ENCODE results near the gene PAPLN.

PAPLN gene

DNA sequence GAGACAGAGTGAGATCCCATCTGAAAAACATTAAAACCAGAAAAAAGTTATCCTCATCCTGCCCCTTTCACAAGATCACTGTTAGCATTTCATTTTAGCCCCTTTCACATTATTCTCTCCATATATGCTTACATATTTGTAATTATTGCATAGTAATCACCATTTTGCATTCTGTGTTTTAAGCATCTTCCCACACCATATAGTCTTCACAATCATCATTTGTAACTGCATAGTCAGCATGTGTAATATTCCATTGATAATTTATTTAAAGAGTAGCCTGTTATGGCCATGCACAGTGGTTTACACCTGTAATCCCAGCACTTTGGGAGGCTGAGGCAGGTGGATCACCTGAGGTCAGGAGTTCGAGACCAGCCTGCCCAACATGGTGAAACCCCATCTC, 11.8 kb downstream of the PAPLN start:
- 0 out of 2 replicates have a peak, but pooled peaks cover 5% of the 10 kb centered on the region for H3K27me3 ChIP-seq (ENCODE audit: low read depth, low read length)
- peaks cover 29% of the 10 kb centered on the region for H3K4me1 ChIP-seq (ENCODE audit: low read length)
- peak overlapping the region; percentile 98; the same call in 1 of the 2 replicates for H3K4me2 ChIP-seq (ENCODE audit: low read length)
- H3K4me3 ChIP-seq (ENCODE audit: low read length) = no peak overlapping the region
- no peak overlapping the region for H2AFZ ChIP-seq (ENCODE audit: low read depth, low read length)
- no peaks in the 10 kb centered on the region for H3K36me3 ChIP-seq (replicated peaks; ENCODE audit: low read depth, low read length)
- no peaks in the 10 kb centered on the region for H4K20me1 ChIP-seq (ENCODE audit: insufficient read depth, low read length)
- H3K9ac ChIP-seq (ENCODE audit: low read length) = no peak overlapping the region
- no peak overlapping the region for H3K27ac ChIP-seq (ENCODE audit: low read length)
- no peaks in the 10 kb centered on the region for H3K79me2 ChIP-seq (ENCODE audit: low read length)
- TF ChIP-seq, protein P1, sequence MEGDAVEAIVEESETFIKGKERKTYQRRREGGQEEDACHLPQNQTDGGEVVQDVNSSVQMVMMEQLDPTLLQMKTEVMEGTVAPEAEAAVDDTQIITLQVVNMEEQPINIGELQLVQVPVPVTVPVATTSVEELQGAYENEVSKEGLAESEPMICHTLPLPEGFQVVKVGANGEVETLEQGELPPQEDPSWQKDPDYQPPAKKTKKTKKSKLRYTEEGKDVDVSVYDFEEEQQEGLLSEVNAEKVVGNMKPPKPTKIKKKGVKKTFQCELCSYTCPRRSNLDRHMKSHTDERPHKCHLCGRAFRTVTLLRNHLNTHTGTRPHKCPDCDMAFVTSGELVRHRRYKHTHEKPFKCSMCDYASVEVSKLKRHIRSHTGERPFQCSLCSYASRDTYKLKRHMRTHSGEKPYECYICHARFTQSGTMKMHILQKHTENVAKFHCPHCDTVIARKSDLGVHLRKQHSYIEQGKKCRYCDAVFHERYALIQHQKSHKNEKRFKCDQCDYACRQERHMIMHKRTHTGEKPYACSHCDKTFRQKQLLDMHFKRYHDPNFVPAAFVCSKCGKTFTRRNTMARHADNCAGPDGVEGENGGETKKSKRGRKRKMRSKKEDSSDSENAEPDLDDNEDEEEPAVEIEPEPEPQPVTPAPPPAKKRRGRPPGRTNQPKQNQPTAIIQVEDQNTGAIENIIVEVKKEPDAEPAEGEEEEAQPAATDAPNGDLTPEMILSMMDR (IDR thresholded peaks at IDR 0.05; ENCODE audit: low read depth, low read length) = no peak
- TF ChIP-seq EZH2phosphoT487 (IDR thresholded peaks at IDR 0.05; ENCODE audit: low read depth) = no peak
- no peaks in the 10 kb centered on the region for H3K9me3 ChIP-seq (ENCODE audit: insufficient read depth, low read length)

DNA sequence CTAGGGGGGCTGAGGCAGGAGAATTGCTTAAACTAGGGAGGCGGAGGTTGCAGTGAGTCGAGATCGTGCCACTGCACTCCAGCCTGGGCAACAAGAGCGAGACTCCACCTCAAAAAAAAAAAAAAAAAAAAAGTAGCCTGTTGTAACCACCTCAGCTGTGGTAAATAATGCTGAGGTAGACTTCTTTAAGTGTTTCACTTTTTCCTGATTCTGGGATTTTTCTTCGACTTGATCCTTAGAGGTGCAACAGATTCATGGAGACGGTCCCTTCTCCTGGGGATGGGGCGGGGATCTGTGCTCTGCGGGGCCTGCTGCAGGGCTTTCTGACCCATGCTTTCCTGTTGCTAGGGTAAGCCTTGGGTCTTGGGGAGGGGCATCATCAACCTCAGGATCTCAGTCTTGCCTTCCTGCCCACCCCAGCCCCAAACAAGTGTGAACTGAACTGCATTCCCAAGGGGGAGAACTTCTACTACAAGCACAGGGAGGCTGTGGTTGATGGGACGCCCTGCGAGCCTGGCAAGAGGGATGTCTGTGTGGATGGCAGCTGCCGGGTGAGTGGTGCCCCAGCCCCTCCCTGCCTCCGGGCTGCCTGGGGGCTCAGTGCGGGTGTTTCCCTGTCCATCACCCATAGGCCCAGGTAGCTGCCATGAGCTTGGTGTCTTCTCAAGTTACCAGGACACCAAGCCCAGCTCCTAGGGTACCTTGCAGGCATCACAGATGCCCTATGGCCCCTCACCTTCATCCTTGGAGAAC, 12.4 kb downstream of the PAPLN start:
- Histone ChIP-seq H3K4me1 (ENCODE audit: low read length) (peaks cover 29% of the 10 kb centered on the region), H3K9ac (ENCODE audit: low read length) (no peak overlapping the region), H3K4me2 (ENCODE audit: low read length) (no peak overlapping the region), H2AFZ (ENCODE audit: low read depth, low read length) (no peak overlapping the region), H3K27me3 (ENCODE audit: low read depth, low read length) (no peaks in the 10 kb centered on the region), H3K4me3 (ENCODE audit: low read length) (no peak overlapping the region), H3K79me2 (ENCODE audit: low read length) (no peaks in the 10 kb centered on the region), H3K9me3 (ENCODE audit: insufficient read depth, low read length) (no peaks in the 10 kb centered on the region), H3K36me3 (replicated peaks; ENCODE audit: low read depth, low read length) (no peaks in the 10 kb centered on the region), H3K27ac (ENCODE audit: low read length) (no peak overlapping the region), H4K20me1 (ENCODE audit: insufficient read depth, low read length) (no peaks in the 10 kb centered on the region)
- TF ChIP-seq, protein P1 (IDR thresholded peaks at IDR 0.05; ENCODE audit: low read depth, low read length) = no peak
- no peak for TF ChIP-seq EZH2phosphoT487 (IDR thresholded peaks at IDR 0.05; ENCODE audit: low read depth)

DNA sequence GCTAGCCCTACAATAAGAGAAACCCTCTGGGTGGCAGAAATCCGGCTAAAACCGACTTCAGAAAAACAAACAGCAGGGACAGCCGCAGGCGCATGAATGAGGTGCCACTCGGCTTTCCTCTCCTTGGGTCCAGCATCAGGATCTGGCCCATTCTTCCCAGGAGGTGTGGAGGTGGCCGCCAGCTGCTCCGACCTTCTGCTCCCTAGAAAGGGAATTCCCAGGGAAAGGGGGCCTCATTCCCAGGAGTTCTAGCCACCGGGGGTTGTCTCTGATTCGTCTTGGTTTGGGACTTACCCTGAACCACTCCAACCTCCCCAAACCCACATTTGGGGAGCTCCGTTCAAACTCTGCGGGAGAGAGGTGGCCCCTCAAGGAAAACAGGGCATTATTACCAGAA, 13.0 kb downstream of the PAPLN start:
- no peak overlapping the region for H3K9ac ChIP-seq (ENCODE audit: low read length)
- H3K9me3 ChIP-seq (ENCODE audit: insufficient read depth, low read length) = no peaks in the 10 kb centered on the region
- no peaks in the 10 kb centered on the region for H3K27me3 ChIP-seq (ENCODE audit: low read depth, low read length)
- H3K4me1 ChIP-seq (ENCODE audit: low read length) = peaks cover 24% of the 10 kb centered on the region
- no peaks in the 10 kb centered on the region for H3K36me3 ChIP-seq (replicated peaks; ENCODE audit: low read depth, low read length)
- no peaks in the 10 kb centered on the region for H3K79me2 ChIP-seq (ENCODE audit: low read length)
- no peak overlapping the region for H2AFZ ChIP-seq (ENCODE audit: low read depth, low read length)
- TF ChIP-seq EZH2phosphoT487 (IDR thresholded peaks at IDR 0.05; ENCODE audit: low read depth) = no peak
- TF ChIP-seq, protein P1 (IDR thresholded peaks at IDR 0.05; ENCODE audit: low read depth, low read length) = no peak
- no peak overlapping the region for H3K27ac ChIP-seq (ENCODE audit: low read length)
- no peaks in the 10 kb centered on the region for H4K20me1 ChIP-seq (ENCODE audit: insufficient read depth, low read length)
- H3K4me2 ChIP-seq (ENCODE audit: low read length) = no peak overlapping the region
- no peak overlapping the region for H3K4me3 ChIP-seq (ENCODE audit: low read length)

GRCh38 chr14:73250781-73251500, 13.6 kb downstream of the PAPLN start:
- no peak overlapping the region for H3K9ac ChIP-seq (ENCODE audit: low read length)
- no peak overlapping the region for H3K4me2 ChIP-seq (ENCODE audit: low read length)
- H3K9me3 ChIP-seq (ENCODE audit: insufficient read depth, low read length) = no peaks in the 10 kb centered on the region
- no peaks in the 10 kb centered on the region for H3K27me3 ChIP-seq (ENCODE audit: low read depth, low read length)
- no peak overlapping the region for H3K4me3 ChIP-seq (ENCODE audit: low read length)
- no peak overlapping the region for H2AFZ ChIP-seq (ENCODE audit: low read depth, low read length)
- H3K36me3 ChIP-seq (replicated peaks; ENCODE audit: low read depth, low read length) = no peaks in the 10 kb centered on the region
- no peaks in the 10 kb centered on the region for H4K20me1 ChIP-seq (ENCODE audit: insufficient read depth, low read length)
- H3K79me2 ChIP-seq (ENCODE audit: low read length) = no peaks in the 10 kb centered on the region
- H3K27ac ChIP-seq (ENCODE audit: low read length) = no peak overlapping the region
- peaks cover 23% of the 10 kb centered on the region for H3K4me1 ChIP-seq (ENCODE audit: low read length)
- TF ChIP-seq EZH2phosphoT487 (IDR thresholded peaks at IDR 0.05; ENCODE audit: low read depth) = no peak
- TF ChIP-seq, protein P1 (IDR thresholded peaks at IDR 0.05; ENCODE audit: low read depth, low read length) = no peak
